A549 treated with GW870086 at 1 μM for 4 hours (cell line): ENCODE measurements around the gene PTGES2. TPM values are rescaled to one million over a fixed set of nuclear protein-coding genes. Genes with fewer than 3 reads are reported as not detected.

Source experiments
- total RNA-seq: library from RNA; stranded (reverse); fragments of 200-300 nt; extraction: Qiagen RNA extraction; gene quantifications from 5 replicates; pipeline ENCODE4 v1.2.3, GENCODE V29; 2022; ENCODE audit warnings: low read depth

The PTGES2 gene
- 67.6 to 98.4 TPM (median 91.8 TPM) in 5 replicates for total RNA-seq

DNA sequence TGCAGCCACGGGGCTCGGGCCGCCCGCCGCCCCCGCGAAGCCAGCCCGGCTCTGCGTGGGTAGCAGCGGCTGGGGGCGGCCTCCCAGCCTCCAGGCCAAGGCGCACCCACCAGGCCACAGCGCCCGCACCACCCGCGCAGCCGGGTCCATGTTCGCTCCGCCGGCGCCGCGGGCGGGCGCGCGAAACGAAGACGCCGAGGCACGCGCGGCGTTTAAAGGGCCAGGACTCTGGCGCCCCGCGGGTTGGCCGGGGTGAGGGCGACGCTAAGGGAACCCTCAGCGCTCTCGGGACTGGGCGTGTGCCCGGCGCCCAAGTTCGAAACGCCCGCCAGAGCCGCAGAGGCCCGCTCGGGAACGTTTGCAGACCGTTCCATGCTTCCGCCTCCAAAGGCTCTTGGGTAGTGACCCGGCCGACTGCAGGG lies at the start of gene PTGES2:
Gene PTGES2, minus strand, starts transcription at position 162 of the 422 bp plus-strand sequence. Its CDS starts 12 bp downstream, at position 150.

DNA sequence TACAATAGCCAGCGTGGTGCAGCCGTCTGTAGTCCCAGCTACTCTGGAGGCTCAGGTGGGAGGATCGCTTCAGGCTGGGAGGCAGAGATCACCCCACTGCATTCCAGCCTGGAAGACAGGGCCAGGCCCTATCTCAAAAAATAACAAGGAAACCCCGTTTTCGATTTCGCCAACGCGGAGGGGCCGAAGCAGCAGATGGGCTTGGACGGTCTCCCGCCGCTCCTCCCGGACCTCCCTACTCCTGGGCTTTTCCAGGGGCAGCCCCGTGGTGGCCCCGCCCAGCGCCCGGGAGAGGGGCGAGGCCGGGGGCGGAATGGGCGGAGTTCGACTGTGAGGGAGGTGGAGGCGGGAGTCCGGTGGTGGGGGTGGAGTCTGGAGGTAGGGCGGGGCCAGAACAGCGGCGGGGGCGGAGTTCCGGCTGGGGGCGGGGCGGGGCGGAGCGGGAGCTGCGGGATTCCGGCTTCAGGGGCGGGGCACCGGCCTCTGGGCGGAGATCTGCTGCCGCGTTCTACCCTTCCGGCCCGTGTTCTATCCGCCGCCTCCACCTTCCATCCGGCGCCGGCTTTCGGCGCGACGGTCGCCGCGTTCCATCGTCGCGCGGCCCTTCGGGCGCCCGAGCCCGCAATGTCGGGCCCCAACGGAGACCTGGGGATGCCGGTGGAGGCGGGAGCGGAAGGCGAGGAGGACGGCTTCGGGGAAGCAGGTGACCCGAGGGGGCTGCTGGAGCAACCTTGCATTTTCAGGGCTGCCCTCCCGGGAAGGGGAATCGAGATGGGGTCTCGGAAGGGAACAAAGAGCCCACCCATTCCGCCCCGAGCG lies 32.5 kb upstream of the PTGES2 start, which contains the start of gene BBLN:
Gene BBLN, plus strand, starts transcription at position 482 of the 819 bp plus-strand sequence. Its CDS starts 143 bp downstream, at position 625.

DNA sequence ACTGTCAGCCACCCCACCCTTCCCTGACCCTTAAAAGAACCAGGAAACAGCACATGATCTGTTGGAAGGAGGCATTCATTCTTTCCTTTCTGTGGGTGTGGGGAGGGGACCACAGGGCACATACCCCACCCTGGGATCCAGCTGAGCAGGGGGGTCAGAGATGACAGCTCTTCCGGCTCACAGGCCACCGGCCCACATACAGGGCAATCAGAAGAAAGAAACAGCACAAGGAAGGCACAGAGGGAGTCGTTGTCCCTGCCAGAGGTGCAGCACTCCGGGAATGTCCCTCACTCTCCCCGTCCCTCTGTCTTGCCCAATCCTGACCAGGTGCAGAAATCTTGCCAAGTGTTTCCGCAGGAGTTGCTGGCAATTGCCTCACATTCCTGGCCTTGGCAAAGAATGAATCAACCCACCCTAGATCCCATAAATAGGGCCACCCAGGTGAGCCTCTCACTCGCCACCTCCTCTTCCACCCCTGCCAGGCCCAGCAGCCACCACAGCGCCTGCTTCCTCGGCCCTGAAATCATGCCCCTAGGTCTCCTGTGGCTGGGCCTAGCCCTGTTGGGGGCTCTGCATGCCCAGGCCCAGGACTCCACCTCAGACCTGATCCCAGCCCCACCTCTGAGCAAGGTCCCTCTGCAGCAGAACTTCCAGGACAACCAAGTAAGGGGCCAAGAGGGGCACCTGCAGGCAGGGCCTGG lies 21.6 kb upstream of the PTGES2 start, which contains the start of gene LCN2:
Gene LCN2, plus strand, starts transcription at position 453 of the 701 bp plus-strand sequence. Its CDS starts 73 bp downstream, at position 526.

Other genes starting within 250 kb of the PTGES2 start
- 17.8 to 24.7 TPM (median 20.3 TPM) in 5 replicates for gene ST6GALNAC6, start 228.1 kb downstream of the PTGES2 start, total RNA-seq
- 13.8 to 20.6 TPM (median 18.1 TPM) in 5 replicates for gene ST6GALNAC4, start 210.7 kb downstream of the PTGES2 start, total RNA-seq
- gene PIP5KL1, start 197.0 kb downstream of the PTGES2 start, total RNA-seq = 1.3 to 3.3 TPM (median 1.8 TPM) in 5 replicates
- 36.4 to 43.7 TPM (median 41.9 TPM) in 5 replicates for gene DPM2, start 189.9 kb downstream of the PTGES2 start, total RNA-seq
- 45.8 to 67.1 TPM (median 58.6 TPM) in 5 replicates for gene EEIG1, start 146.7 kb downstream of the PTGES2 start, total RNA-seq
- 4.5 to 6.9 TPM (median 6.4 TPM) in 5 replicates for gene NAIF1, start 60.4 kb downstream of the PTGES2 start, total RNA-seq
- 7.2 to 8.7 TPM (median 8.0 TPM) in 5 replicates for gene SLC25A25, start 59.5 kb downstream of the PTGES2 start, total RNA-seq
- 2.4 to 6.8 TPM (median 3.2 TPM) in 5 replicates for gene LCN2, start 21.7 kb upstream of the PTGES2 start, total RNA-seq
- gene BBLN, start 32.5 kb upstream of the PTGES2 start, total RNA-seq = 48.4 to 68.9 TPM (median 61.7 TPM) in 5 replicates
- gene CIZ1, start 63.8 kb upstream of the PTGES2 start, total RNA-seq = 69.8 to 91.7 TPM (median 80.7 TPM) in 5 replicates
- gene DNM1, start 75.7 kb upstream of the PTGES2 start, total RNA-seq = 80.7 to 101 TPM (median 88.4 TPM) in 5 replicates
- gene GOLGA2, start 148.3 kb upstream of the PTGES2 start, total RNA-seq = 37.3 to 51.1 TPM (median 46.7 TPM) in 5 replicates
- gene SWI5, start 148.5 kb upstream of the PTGES2 start, total RNA-seq = 42.0 to 55.1 TPM (median 43.8 TPM) in 5 replicates
- 38.1 to 56.2 TPM (median 47.7 TPM) in 5 replicates for gene TRUB2, start 194.7 kb upstream of the PTGES2 start, total RNA-seq
- 50.4 to 59.1 TPM (median 55.9 TPM) in 5 replicates for gene COQ4, start 195.1 kb upstream of the PTGES2 start, total RNA-seq
- gene SLC27A4, start 212.8 kb upstream of the PTGES2 start, total RNA-seq = 36.3 to 50.5 TPM (median 46.0 TPM) in 5 replicates
- gene URM1, start 243.6 kb upstream of the PTGES2 start, total RNA-seq = 67.0 to 85.2 TPM (median 83.9 TPM) in 5 replicates